HTERT RPE-1 (cell line): ENCODE measurements around the gene MGAT5.

Experiments used
- in situ Hi-C: fragments of 300-500 bp; cut with MboI; formaldehyde crosslinking; loops from 4 replicates; pipeline ENCODE4 v1.14.3; 2020; ENCODE audit warnings: low sequenced_read_pairs

MGAT5 gene

DNA sequence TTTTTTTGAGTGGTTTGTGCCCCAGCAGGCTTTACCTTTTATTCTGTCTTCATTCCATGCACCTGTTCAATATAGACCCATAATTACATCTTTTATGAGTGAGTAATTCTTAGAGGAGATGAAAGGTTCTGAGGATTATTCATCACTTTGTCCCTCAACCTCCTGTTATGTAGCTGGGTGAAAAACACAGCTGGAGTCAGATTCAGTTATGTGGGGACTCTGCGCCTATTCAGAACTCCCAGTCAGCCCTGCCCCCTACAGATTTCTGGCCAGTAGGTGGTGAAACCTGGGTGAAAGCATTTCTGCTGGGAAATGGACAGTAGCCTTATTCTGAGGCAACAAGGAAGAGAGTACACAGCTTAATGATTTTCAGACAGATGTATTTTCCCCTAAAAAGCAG is 107.8 kb downstream of the MGAT5 start:
- in situ Hi-C loops: no loop called here

DNA sequence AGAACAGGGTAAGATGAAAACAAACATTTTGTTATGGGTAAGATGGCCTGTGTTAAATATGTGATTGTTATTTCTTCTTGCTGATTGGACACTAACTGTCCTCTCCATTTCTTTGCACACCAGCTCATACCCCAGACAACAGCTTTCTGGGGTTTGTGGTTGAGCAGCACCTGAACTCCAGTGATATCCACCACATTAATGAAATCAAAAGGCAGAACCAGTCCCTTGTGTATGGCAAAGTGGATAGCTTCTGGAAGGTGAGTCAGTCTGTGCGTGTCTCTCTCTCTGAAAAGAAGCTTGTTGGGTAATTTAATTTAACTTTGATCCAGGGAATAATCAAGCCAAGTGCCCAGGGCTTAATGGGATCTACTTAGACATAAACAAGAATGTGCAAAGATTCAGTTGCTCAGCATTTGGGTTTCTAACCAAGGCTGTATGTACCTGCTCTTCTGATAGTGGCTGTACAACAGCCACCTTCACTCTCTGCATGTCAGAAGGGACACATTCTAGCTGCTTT is 108.3 kb downstream of the MGAT5 start:
- in situ Hi-C loops: no loop called here

DNA sequence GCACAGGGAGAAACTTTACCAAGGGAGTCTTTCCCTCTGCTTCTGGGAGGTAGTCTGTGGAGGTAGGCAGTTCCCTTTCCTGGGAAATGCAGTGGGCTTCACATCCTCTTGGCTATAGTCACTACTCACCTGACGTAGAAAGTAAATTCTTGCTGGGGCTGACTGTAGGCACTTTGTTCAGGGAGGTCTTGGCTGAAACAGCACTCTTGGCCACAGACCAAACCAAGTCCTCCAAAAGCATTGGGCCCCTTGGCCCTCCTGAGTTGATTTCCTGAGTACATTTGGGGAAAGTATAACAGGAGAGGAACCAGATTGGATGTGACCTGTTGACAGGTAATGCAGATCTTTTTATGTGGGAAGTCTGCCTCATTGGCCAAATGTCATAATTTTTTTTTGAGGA is 108.9 kb downstream of the MGAT5 start:
- in situ Hi-C loops: no loop called here

DNA sequence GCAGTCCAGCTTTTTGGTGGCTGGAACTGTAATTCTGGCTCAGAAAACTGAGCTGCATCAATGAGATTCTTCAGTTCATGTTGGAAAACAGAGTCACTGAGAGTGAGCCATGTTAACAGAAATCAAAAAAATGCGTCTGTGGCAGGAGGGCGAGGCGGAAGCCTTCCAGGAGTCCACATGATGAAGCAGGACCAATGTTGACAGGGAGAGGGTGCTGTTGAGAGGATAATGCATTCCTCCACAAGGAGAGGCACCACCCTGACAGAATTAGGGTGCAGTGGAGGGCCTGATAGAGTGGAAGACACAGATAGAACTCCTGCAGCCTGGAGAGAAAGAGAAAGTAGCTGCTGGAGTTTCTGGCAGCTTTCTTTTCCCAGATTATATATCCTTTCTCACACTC is 111.5 kb downstream of the MGAT5 start:
- in situ Hi-C loops: no loop called here

DNA sequence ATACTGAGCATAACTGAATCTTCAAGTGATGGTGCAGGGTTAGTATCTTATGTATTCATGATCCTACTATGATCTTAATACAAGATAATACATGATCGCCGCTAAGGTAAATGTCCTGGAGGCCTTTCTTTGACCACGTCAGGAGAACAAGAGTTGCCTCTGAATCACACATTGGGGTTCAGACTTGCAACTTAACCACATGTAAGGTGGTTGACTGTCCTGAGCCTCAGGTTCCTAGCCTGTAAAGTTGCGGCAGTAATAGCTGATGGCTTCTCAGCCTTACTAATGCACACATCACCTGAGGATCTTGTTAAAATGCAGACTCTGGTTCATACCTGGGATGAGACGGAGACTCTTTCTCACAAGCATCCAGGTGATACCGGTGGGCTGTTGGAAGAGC is 112.5 kb downstream of the MGAT5 start:
- in situ Hi-C loops: no loop called here

DNA sequence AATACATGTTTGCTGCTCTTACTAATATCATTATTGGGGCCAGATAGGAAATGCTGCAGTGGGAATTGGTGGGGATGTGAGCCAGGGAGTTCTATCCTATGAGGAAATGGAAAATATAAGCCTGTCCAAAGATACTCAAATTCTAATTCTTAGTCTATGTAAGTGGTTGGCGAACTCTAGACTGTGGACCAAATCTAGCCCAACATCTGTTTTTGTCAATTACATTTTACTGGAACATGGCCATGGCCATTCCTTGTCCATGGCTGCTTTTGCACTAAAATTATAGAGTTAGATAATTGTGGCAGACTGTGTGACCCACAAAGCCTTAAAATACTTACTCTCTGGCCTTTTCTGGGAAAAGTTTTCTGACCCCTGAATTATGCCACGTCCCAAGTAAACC is 113.3 kb downstream of the MGAT5 start:
- in situ Hi-C loops: no loop called here

DNA sequence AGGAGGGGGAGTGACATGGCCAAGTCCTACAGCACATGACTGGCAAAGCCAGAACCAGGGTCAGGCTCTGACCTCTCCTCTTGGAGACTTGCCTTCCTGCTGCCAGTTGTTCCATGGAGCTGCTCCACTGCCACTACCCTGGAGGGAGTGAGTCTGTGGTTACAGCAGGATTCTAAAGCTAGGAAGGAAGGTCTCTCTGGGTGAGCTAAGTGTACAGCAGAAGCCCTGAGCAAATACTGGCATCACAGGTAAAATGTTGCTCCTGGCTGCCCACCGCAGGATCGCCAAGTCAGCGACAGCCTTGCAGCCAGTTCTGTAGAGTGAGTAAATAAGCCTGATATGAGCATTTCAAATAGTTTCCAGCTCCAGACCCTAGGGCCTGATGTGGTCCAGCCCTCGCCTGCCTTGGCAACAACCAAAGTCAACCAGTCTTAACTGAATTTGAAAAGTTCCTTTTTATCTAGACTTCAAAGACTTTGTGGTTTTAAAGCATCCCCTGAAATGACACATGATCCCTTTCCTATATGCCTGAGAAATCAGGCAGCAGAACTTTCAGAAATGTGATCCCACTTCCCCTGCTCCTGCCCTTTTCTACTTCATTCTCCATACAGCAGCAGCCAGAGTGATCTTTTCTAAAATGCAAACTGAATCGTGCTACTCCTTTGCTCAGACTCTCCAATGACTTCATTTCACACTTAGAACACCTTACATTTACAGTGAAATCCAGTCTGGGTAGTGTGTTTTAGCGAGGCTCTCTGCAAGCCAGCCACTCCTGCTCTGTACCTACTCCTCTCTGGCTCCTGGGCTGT is 114.3 kb downstream of the MGAT5 start:
- in situ Hi-C loops: no loop called here

DNA sequence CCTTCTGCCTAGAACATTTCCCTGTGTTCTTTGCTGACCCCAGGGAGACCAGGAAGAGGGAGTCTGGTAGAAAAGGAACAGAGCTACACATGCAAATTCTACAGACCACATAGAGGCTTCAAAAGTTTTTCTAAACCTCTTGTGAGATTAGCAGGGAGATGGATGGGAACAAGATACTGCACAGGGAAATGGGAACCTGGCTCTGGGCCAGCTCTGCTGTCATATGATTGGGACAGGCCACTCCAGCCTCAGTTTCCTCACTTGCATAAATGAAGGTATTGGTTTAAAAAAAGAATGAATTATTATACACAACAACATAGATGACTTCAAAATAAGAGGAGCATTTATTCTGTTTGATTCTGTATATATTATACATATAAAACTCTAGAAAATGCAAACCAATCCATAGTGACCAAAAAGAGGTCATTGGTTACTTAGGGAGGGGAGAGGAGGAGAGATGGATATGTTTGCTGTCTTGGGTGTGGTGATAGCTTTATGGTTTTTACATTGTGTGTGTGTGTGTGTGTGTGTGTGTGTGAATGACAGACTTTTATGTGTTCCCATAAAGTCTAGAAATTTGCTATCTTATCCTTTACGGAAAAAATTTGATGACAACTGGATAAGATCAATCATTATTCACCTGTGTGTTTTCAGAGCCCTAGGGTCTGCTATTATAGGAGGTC is 115.5 kb downstream of the MGAT5 start:
- in situ Hi-C loops: no loop called here

DNA sequence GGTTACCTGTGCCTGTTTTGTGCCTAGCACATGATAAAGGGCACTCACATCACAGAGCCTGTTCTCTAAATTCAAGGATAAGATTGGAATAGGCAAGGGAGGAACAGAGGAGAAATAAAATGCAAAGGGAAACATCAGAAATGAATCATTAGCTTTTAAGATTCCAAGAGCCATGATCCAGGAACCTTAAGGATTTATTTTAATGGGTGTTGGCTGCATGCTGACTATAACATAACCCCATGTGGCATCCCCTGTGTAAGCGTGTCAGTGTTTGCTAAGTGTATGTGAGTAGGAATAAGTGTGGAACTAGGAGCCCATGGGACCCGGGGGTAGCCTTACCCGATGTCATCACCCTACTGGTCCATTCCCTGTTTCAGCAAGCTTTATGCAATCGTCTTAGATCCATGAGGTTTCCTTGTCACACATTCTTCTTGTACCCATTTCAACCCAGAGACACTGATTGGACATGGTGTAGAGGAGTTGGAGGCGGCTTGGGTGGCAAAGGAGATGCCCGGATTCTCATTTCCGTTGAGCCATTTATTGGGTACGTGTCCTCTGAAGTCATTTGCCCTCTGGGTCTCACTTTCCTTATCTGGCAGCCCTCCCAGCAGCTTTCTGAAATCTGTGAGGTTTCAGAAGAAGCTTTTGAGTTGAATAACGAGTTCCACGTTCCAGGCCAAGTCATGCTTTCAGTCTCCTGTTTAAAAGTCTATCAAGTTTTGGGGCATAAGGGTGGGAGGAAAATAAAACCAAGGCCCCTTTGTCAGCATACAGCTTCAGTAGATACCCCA is 117.0 kb downstream of the MGAT5 start:
- in situ Hi-C loops: no loop called here

DNA sequence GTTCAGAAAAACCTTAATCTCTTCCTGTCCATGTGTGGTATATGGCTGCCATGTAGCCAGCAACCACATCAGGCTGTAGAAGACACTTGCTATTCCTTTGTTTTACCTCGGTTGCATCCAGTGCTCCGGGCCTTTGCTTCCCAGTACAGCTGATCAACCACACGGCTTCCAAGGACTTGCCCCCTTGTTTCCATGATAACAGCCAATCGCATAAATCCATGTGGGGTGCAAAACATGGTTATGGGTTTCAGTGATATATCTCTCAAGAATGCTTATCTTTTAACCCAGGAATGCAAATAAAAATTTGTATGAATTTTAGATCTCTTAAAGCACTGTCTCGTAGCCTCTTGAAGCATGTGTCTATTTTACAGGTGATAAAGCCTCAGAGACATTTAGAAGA is 118.3 kb downstream of the MGAT5 start:
- in situ Hi-C loops: no loop called here

DNA sequence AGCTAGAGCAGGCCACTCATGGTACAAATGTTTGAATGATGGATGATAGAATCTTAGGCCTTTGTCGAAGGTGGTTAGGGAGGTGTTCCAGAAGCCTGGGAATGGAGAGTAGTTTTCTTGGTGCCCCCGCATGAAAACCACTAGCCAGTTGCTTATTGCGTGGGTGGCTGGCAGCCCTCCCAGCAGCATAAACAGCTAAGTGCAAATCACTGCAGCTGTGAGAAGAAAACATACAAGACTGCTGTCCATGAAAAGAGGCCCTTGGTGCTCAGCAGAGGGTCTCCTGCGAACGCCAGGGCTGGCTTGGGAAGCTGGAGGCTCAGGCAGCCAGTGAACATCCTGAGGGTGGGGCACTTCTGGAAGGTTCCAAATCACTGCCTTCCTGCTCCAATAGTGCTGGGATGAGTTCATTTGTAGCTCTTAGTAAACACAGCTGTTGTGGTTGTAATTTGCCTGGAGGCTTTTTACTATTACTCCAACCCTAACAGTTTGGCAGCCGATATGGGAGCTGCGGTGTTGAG is 118.8 kb downstream of the MGAT5 start:
- in situ Hi-C loops: no loop called here

DNA sequence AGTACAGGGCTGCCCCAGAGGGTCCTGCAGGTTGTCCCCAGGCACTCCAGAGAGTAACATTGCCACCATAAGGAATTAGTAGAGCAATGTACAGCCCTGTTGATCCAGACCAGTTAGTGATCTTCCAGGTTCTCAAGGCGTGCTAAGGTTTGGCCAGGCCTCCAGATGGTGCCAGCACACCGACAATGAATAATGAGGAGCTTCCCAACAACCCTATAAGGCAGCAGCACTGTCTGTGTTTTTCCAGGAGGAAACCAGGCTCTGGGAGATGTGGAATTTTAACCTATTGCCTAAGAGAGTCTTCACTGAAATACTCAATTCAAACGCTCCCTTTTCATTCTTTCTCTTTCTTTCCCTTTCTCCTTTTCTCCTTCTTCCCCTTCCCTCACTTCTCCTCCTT is 122.1 kb downstream of the MGAT5 start:
- in situ Hi-C loops: no loop called here

DNA sequence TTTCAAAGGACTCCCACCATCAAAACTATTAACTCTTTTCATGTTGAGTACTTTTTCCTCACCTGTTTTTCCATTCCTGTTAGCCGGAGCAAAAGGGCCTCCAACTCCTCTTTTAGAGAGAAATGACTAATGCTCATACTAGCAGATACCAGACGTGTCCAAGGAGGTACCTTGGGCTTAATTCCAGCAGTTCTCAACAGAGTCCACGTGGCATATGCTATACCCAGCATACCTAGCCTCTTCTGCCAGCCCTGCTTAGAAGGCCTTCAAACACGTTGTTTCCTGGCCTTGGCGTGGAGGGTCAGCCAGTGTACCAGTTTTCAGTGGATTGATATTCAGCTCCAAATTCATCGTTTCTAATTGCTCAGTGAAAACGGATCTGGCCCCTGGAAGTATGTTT is 123.9 kb downstream of the MGAT5 start:
- in situ Hi-C loops: no loop called here

DNA sequence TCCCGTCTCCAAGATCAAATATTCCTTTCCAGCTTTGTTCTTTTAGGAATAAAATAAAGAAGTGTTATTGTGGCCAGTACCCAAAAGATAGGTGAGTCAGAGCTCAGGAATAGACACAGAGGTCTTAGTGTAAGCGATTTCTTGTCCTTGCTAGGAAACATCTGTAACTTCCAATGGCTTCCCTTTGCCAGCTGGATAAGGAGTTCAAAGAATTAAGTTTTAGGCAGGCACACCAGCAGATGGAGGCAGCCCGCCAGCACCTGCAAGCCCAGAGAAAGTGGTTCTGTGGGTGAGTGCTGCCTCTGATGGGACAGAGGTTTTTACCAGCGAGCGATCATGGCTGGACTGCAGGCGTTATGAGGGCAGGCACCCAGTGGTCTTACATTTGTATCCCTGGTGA is 125.4 kb downstream of the MGAT5 start:
- in situ Hi-C loops: no loop called here

DNA sequence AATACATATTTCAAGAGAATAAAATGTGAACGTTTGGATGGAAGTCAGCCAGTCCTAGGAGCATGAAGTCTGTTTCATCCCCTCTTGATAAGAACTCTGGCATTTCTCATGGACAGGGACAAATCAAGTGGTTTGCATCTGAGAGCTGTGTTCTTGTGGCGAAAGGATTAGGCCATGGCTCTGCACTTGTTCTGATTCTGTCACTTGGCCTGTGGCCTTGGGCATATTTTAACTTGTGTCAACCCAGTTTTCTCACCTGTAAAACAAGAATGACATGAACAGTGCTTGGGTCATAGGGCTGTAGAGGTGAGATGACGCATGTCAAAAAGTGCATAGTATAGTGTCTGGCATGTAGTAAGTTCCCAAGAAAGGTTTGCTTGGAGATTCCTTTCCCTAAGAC is 125.8 kb downstream of the MGAT5 start:
- in situ Hi-C loops: no loop called here

DNA sequence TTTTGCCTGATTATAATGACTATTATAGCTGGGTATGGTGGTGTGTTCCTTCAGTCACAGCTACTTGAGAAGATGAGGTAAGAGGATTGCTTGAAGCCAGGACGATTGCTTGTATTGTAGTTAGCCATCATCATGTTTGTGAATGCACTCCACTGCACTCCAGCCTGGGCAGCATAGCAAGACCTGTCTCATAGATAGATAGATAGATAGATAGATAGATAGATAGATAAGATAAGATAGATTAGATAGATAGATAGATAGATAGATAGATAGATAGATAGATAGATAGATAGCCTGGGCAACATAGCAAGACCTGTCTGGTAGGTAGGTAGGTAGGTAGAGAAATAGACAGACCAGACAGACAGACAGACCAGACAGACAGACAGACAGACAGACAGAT is 127.3 kb downstream of the MGAT5 start:
- in situ Hi-C loops: no loop called here

DNA sequence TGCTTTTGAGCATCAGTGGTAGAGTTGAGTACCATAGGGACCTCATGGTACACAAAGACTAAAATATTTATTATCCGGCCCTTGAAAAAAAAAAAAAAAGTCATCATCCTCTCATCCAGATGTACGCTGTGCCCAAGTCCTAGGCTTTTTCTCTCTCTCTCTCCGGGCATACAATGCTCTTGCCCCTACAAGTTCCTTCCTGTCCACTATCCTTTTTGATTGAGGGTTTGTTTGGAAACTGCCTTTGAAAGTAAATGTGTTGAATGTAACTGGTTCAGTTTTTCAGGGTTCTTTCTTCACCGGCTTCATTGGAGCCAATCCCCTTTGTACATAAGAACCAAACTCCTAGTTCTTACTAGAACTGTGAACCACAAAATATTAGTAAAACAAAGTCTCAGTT is 130.3 kb downstream of the MGAT5 start:
- in situ Hi-C loops: no loop called here

DNA sequence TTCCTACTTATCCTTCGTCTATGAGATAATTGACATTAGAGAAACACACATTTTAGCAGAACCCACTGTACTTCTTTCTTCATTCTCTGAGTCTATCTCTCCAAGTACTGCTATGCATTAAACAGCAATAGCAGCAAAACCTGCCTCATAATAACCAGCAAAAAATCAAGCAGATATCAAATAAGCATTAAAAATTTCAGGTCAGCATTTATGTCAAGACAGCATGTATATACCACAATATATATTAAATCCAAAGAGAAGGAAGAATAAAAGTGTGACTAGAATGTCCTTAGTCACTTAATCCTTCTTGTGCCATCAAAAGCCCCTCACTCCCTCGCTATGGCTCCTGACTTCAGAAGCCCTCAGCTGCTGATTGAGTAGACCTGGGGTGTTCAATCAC is 131.3 kb downstream of the MGAT5 start:
- in situ Hi-C loops: no loop called here

DNA sequence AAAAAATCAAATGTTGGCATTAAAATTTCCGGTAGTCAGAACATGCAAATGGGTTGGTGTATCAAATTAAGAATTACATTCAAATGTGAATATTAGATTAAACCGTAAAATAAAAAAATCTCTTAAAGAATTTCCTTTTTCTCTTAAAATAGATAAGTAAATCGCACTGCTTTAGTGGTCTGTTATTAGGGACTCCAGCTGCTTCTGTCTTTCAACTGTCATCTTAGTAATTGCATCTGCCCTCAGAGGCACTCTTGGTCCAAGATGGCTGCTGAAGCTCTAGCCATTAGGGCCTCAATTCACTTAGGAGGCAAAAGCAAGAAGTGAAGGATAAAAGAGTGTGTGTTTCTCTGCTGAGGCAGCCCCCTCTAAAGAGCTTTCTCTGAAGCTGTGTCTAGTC is 132.4 kb downstream of the MGAT5 start:
- in situ Hi-C loops: no loop called here

DNA sequence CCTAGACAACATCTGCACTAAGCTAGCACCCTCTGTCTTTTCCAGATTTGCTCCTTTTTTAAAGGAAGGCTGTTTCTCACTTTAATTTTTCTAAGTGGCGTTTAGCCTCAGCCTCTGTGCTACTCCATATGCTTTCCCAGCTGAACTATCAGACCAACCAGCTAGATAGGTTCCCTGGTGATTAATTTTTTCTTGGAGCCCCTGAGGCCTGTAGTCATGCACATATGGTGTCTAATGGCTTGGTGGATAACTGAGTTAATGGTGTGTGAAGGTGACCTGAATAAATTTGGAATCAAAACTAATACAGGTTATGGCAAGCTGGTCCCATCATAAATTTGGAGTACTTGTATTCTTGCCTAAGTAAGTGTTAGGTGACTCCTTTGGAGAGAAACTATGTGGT is 135.5 kb downstream of the MGAT5 start:
- in situ Hi-C loops: no loop called here

DNA sequence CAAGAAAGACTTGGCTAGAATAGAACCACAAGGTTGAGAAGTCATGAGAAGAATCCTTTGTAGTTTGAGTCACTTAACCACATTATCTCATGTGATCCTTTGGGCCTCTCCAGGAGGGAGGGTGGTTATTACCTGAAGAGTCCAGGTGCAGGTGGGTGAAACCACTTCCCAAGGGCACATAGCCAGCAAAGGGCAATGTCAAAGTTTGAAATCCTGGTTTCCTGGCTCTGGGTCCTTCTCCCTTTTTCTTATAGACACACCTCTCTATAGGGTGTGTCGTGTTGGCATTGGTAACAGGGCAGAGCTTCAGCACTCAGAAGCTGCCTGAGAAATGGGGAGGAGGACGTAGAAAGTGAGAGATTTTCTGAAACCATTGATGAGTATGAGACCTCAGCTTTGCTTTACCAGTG is 137.9 kb downstream of the MGAT5 start:
- in situ Hi-C loops: no loop called here
